IMR-90 (cell line): ENCODE measurements around the gene MUTYH. TPM values are rescaled to one million over a fixed set of nuclear protein-coding genes. Genes with fewer than 3 reads are reported as not detected.

Experiments
- ATAC-seq: fragments of 200-7000 bp; cut with Tn5 transposase; 2 replicates; pipeline ENCODE4 v1.9.1; 2020; ENCODE audit warnings: low read depth, mild to moderate bottlenecking, moderate library complexity
- BruUV-seq: library from RNA; stranded (reverse); fragments of 400-500 nt; replicated peaks from 2 replicates; lab custom pipeline; 2021; lab: Mats Ljungman, UMichigan
- CTCF ChIA-PET: fragments of 300-600 bp; formaldehyde crosslinking; extraction: SDS; loops from one replicate; lab custom pipeline; 2021; ENCODE audit warnings: antibody characterized with exemption; lab: Yijun Ruan, JAX
- POLR2A ChIA-PET: fragments of 300-600 bp; sonication (Branson Sonifier 250); formaldehyde crosslinking; loops from one replicate; lab custom pipeline; 2022; ENCODE audit warnings: antibody characterized with exemption; ENCODE audit not compliant: unreplicated experiment; lab: Charles Lee
- DNase-seq: peaks from one replicate; pipeline ENCODE4 v3.0.0; 2013
- H2AFZ ChIP-seq: replicated peaks from 2 replicates; pipeline ENCODE3; 2013; ENCODE audit warnings: low read length, mild to moderate bottlenecking; ENCODE audit not compliant: poor library complexity
- H2AK5ac ChIP-seq: 2 replicates; pipeline ENCODE4 v1.6.1; 2013; ENCODE audit warnings: low read depth, low read length, inconsistent platforms
- H2AK9ac ChIP-seq: replicated peaks from 2 replicates; pipeline ENCODE3; 2013; ENCODE audit warnings: mild to moderate bottlenecking, low read depth, low read length, moderate library complexity; ENCODE audit not compliant: poor library complexity
- H2BK120ac ChIP-seq: 2 replicates; pipeline ENCODE4 v1.6.1; 2013; ENCODE audit warnings: low read depth, low read length, inconsistent platforms
- H2BK15ac ChIP-seq: 3 replicates; pipeline ENCODE4 v1.6.1; 2013; ENCODE audit warnings: low read depth, low read length, inconsistent platforms
- H2BK20ac ChIP-seq: 2 replicates; pipeline ENCODE4 v1.6.1; 2013; ENCODE audit warnings: low read depth, mild to moderate bottlenecking, inconsistent platforms, low read length, moderate library complexity
- H2BK5ac ChIP-seq: 2 replicates; pipeline ENCODE4 v1.6.1; 2013; ENCODE audit warnings: mild to moderate bottlenecking, low read depth, low read length, inconsistent platforms; ENCODE audit not compliant: poor library complexity, severe bottlenecking
- H3K14ac ChIP-seq: replicated peaks from 2 replicates; pipeline ENCODE4 v1.6.1; 2013; ENCODE audit warnings: low read depth, low read length, inconsistent platforms
- H3K18ac ChIP-seq: 2 replicates; pipeline ENCODE4 v1.6.1; 2013; ENCODE audit warnings: low read depth, low read length, control low read depth
- H3K23ac ChIP-seq: 2 replicates; pipeline ENCODE4 v1.6.1; 2013; ENCODE audit warnings: low read depth, low read length, inconsistent platforms
- H3K27ac ChIP-seq: 2 replicates; pipeline ENCODE4 v1.5.1; 2013; ENCODE audit warnings: mild to moderate bottlenecking, control low read depth, low read length; ENCODE audit not compliant: insufficient read depth
- H3K27me3 ChIP-seq: 2 replicates; pipeline ENCODE4 v1.6.1; 2013; ENCODE audit warnings: low read length; ENCODE audit not compliant: control insufficient read depth, insufficient read depth
- H3K36me3 ChIP-seq: 2 replicates; pipeline ENCODE4 v1.6.1; 2013; ENCODE audit warnings: low read length, mixed read lengths; ENCODE audit not compliant: control insufficient read depth, insufficient read depth
- H3K4ac ChIP-seq: 2 replicates; pipeline ENCODE4 v1.6.1; 2013; ENCODE audit warnings: low read depth, low read length, inconsistent platforms
- H3K4me1 ChIP-seq: 2 replicates; pipeline ENCODE4 v1.6.1; 2013; ENCODE audit warnings: low read length, mixed read lengths; ENCODE audit not compliant: control insufficient read depth, insufficient read depth
- H3K4me2 ChIP-seq: 2 replicates; pipeline ENCODE4 v1.6.1; 2013; ENCODE audit warnings: low read depth, mild to moderate bottlenecking, control low read depth, low read length, moderate library complexity
- H3K4me3 ChIP-seq: 2 replicates; pipeline ENCODE4 v1.5.1; 2013; ENCODE audit warnings: low read depth, mild to moderate bottlenecking, control low read depth, low read length, moderate library complexity; ENCODE audit not compliant: insufficient read depth
- H3K56ac ChIP-seq: 2 replicates; pipeline ENCODE4 v1.6.1; 2013; ENCODE audit warnings: low read length, inconsistent platforms; ENCODE audit not compliant: insufficient read depth; ENCODE audit errors: extremely low read depth
- H3K79me1 ChIP-seq, 2 experiments: 2 replicates each; pipeline ENCODE4 v1.6.1; 2013; ENCODE audit warnings: low read length in 2 of 2, inconsistent platforms in 1 of 2, low read depth in 1 of 2
- H3K9ac ChIP-seq: 2 replicates; pipeline ENCODE4 v1.6.1; 2013; ENCODE audit warnings: low read depth, low read length, control low read depth
- H3K9me1 ChIP-seq: 2 replicates; pipeline ENCODE4 v1.6.1; 2013; ENCODE audit warnings: low read length, inconsistent platforms; ENCODE audit not compliant: insufficient read depth
- H3K9me3 ChIP-seq: 2 replicates; pipeline ENCODE4 v1.6.1; 2013; ENCODE audit warnings: low read length; ENCODE audit not compliant: control insufficient read depth, insufficient read depth
- H4K20me1 ChIP-seq: 2 replicates; pipeline ENCODE4 v1.6.1; 2013; ENCODE audit warnings: low read length, inconsistent platforms; ENCODE audit not compliant: insufficient read depth
- H4K5ac ChIP-seq: 2 replicates; pipeline ENCODE4 v1.6.1; 2013; ENCODE audit warnings: mild to moderate bottlenecking, low read depth, low read length, control low read depth
- H4K8ac ChIP-seq, 2 experiments: 2 replicates each; pipeline ENCODE4 v1.6.1; 2013; ENCODE audit warnings: low read depth in 2 of 2, low read length in 2 of 2, control low read depth in 1 of 2, inconsistent platforms in 1 of 2
- H4K91ac ChIP-seq: 2 replicates; pipeline ENCODE4 v1.6.1; 2013; ENCODE audit warnings: low read depth, low read length, inconsistent platforms; ENCODE audit not compliant: insufficient read depth
- BHLHE40 ChIP-seq: fragments of 150-350 bp; IDR thresholded peaks from 2 replicates; pipeline ENCODE4 v1.6.1; 2016; ENCODE audit warnings: mild to moderate bottlenecking, low read depth, low read length
- CEBPB ChIP-seq: IDR thresholded peaks from 2 replicates; pipeline ENCODE4 v1.6.1; 2012; ENCODE audit warnings: low read depth, low read length, improper control_type of control experiment
- CHD1 ChIP-seq: IDR thresholded peaks from 2 replicates; pipeline ENCODE4 v1.6.1; 2012; ENCODE audit warnings: low read depth, low read length, improper control_type of control experiment
- FOS ChIP-seq: fragments of 150-350 bp; IDR thresholded peaks from 2 replicates; pipeline ENCODE4 v1.6.1; 2016; ENCODE audit warnings: low read depth, low read length
- MAFK ChIP-seq: IDR thresholded peaks from 2 replicates; pipeline ENCODE4 v1.6.1; 2012; ENCODE audit warnings: low read depth, low read length, improper control_type of control experiment
- MAZ ChIP-seq: IDR thresholded peaks from 2 replicates; pipeline ENCODE4 v1.6.1; 2012; ENCODE audit warnings: low read depth, mild to moderate bottlenecking, low read length, improper control_type of control experiment, moderate library complexity, borderline replicate concordance
- RAD21 ChIP-seq: IDR thresholded peaks from 2 replicates; pipeline ENCODE4 v1.6.1; 2012; ENCODE audit warnings: low read length, improper control_type of control experiment
- RCOR1 ChIP-seq: IDR thresholded peaks from 2 replicates; pipeline ENCODE4 v1.6.1; 2012; ENCODE audit warnings: mild to moderate bottlenecking, low read length, improper control_type of control experiment; ENCODE audit not compliant: insufficient replicate concordance
- RFX5 ChIP-seq: IDR thresholded peaks from 2 replicates; pipeline ENCODE4 v1.8.0; 2012; ENCODE audit warnings: low read depth, mild to moderate bottlenecking, low read length, moderate library complexity
- WGBS, 2 experiments: methylation state at CpG; one replicate each; pipeline versions ENCODE4 v1.1.5 to v1.1.7; 2013; ENCODE audit warnings: missing lambda C conversion rate in 2 of 2; ENCODE audit not compliant: insufficient read length in 1 of 2; ENCODE audit errors: extremely low coverage in 2 of 2; 5-methylcytosine and 5-hydroxymethylcytosine counted together
- dilution Hi-C: fragments of 300-500 bp; cut with HindIII; formaldehyde crosslinking; loops from one replicate; pipeline ENCODE4 v1.14.3; 2018; ENCODE audit warnings: low sequenced_read_pairs; ENCODE audit not compliant: unreplicated experiment
- in situ Hi-C: fragments of 300-500 bp; cut with MboI; formaldehyde crosslinking; loops from 3 replicates; pipeline ENCODE4 v1.14.3; 2019; ENCODE audit warnings: low sequenced_read_pairs, inconsistent platforms, mixed read lengths
- intact Hi-C: fragments of 100-400 bp; cut with micrococcal nuclease; formaldehyde crosslinking; loops from 2 replicates; pipeline ENCODE4 v1.10.0; 2022
- polyA plus RNA-seq, 3 experiments: library from polyadenylated mRNA; depleted of rRNA; stranded (reverse); fragments of >200 nt; gene quantifications; 2 replicates each; pipeline ENCODE4 v1.2.3, GENCODE V29; 2012; ENCODE audit warnings: low replicate concordance in 1 of 3
- total RNA-seq: library from RNA; depleted of rRNA; stranded (reverse); fragments of >200 nt; gene quantifications from 2 replicates; pipeline ENCODE4 v1.2.3, GENCODE V29; 2012
- TF ChIP-seq, protein P1 (sequence below): fragments of 150-350 bp; IDR thresholded peaks from 2 replicates; pipeline ENCODE4 v1.6.1; 2017; ENCODE audit warnings: mild to moderate bottlenecking, antibody characterized with exemption, low read length, low read depth
- TF ChIP-seq, protein P2 (sequence below): fragments of 150-350 bp; IDR thresholded peaks from 2 replicates; pipeline ENCODE4 v1.6.1; 2016; ENCODE audit warnings: low read depth, mild to moderate bottlenecking, low read length, moderate library complexity, borderline replicate concordance
- TF ChIP-seq, protein P3 (sequence below): conservative IDR thresholded peaks from 2 replicates; pipeline ENCODE4 v1.5.1; 2012; ENCODE audit warnings: mild to moderate bottlenecking, low read depth, low read length, improper control_type of control experiment

MUTYH gene
- total and polyA plus RNA-seq, 2 of the 4 experiments (the other 2 are of a cell fraction) = 9.1 to 14.6 TPM

DNA sequence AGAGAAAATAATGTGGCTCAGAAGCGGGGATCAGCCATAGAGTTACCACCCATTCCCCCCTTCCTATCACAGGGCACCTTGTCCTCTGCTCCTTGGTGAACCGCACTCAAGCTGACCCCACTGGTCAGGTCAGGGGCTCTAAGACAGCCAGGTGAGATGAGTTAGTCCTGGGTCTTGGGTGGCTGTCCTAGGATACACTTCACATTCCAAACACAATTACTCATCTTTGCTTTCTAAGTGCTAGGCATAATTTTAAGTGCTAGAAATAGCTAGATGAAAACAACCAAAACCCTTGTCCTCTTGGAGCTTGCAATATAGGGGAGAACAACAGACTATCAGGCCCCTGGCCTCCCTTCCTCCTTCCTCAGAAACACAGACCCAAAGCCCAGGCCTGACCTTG lies 7.8 kb upstream of the MUTYH start (continued):
- TF ChIP-seq, protein P1, sequence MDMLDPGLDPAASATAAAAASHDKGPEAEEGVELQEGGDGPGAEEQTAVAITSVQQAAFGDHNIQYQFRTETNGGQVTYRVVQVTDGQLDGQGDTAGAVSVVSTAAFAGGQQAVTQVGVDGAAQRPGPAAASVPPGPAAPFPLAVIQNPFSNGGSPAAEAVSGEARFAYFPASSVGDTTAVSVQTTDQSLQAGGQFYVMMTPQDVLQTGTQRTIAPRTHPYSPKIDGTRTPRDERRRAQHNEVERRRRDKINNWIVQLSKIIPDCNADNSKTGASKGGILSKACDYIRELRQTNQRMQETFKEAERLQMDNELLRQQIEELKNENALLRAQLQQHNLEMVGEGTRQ = no peak
- no peak for TF ChIP-seq RFX5
- no peak for TF ChIP-seq RAD21
- no peak for TF ChIP-seq CEBPB
- TF ChIP-seq FOS = no peak

DNA sequence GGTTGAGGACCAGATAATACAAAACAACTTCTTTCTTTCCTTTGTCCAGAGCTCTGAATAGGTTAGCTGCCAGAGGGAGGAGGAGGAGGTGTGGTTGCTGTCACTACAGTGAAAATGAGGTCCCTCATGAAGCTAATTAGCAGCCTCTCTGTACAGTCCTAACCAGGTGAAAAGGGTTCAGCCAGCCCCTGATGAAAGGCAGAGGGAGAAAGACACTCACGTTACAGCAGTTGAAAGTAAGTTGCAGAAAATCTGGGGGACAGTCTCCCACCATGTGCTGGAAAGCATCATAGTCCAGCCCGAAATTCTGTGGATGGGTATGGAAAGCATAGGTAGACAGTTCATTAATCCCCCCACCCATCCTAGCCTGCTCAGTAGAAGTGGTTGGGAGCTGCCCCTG lies 6.2 kb upstream of the MUTYH start:
- TF ChIP-seq MAFK = no peak
- TF ChIP-seq CHD1 = no peak
- TF ChIP-seq, protein P1 = no peak
- no peak for TF ChIP-seq MAZ
- TF ChIP-seq BHLHE40 = no peak
- no peak for TF ChIP-seq CEBPB
- TF ChIP-seq RCOR1 = no peak
- TF ChIP-seq, protein P2, sequence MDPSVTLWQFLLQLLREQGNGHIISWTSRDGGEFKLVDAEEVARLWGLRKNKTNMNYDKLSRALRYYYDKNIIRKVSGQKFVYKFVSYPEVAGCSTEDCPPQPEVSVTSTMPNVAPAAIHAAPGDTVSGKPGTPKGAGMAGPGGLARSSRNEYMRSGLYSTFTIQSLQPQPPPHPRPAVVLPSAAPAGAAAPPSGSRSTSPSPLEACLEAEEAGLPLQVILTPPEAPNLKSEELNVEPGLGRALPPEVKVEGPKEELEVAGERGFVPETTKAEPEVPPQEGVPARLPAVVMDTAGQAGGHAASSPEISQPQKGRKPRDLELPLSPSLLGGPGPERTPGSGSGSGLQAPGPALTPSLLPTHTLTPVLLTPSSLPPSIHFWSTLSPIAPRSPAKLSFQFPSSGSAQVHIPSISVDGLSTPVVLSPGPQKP = no peak
- no peak for TF ChIP-seq RAD21
- TF ChIP-seq, protein P3, sequence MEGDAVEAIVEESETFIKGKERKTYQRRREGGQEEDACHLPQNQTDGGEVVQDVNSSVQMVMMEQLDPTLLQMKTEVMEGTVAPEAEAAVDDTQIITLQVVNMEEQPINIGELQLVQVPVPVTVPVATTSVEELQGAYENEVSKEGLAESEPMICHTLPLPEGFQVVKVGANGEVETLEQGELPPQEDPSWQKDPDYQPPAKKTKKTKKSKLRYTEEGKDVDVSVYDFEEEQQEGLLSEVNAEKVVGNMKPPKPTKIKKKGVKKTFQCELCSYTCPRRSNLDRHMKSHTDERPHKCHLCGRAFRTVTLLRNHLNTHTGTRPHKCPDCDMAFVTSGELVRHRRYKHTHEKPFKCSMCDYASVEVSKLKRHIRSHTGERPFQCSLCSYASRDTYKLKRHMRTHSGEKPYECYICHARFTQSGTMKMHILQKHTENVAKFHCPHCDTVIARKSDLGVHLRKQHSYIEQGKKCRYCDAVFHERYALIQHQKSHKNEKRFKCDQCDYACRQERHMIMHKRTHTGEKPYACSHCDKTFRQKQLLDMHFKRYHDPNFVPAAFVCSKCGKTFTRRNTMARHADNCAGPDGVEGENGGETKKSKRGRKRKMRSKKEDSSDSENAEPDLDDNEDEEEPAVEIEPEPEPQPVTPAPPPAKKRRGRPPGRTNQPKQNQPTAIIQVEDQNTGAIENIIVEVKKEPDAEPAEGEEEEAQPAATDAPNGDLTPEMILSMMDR = no peak
- no peak for TF ChIP-seq RFX5
- Histone ChIP-seq H4K91ac (no peak overlapping the region), H3K27me3 (no peaks in the 10 kb centered on the region), H3K4ac (no peak overlapping the region), H2AK5ac (peak overlapping the region; percentile 3; the same call in 1 of the 2 replicates), H4K20me1 (no peaks in the 10 kb centered on the region), H2BK120ac (no peak overlapping the region), H3K4me1 (peaks cover 14% of the 10 kb centered on the region), H4K5ac (no peak overlapping the region), H3K4me2 (no peak overlapping the region), H2AFZ (no peak overlapping the region), H3K36me3 (peaks cover 32% of the 10 kb centered on the region), H2BK5ac (no peak overlapping the region), H3K79me1 (peaks cover 5 to 21% of the 10 kb centered on the region in 2 experiments; a peak in 3 of 4 replicates), H3K9me3 (no peaks in the 10 kb centered on the region), H3K56ac (no peak overlapping the region), H2BK15ac (no peak overlapping the region), H3K9me1 (peaks cover 15% of the 10 kb centered on the region), H3K18ac (no peak overlapping the region), H3K14ac (no peak overlapping the region), H4K8ac (no peak overlapping the region), H2AK9ac (no peak overlapping the region), H3K27ac (no peak overlapping the region), H3K23ac (no peak overlapping the region), H3K4me3 (no peak overlapping the region), H3K9ac (no peak overlapping the region), H2BK20ac (no peak overlapping the region)
- DNase-seq (no peak), ATAC-seq (no peak)
- intact Hi-C loops = no loop called here
- dilution Hi-C loops = no loop called here
- ChIA-PET POLR2A (no interaction called here), CTCF (no interaction called here)
- BruUV-seq = no TSS peak
- 100% methylated on average over 1 of the region's 2 CpGs; no CpG with 5 or more reads in 1 of the 2 experiments for WGBS, 2 experiments
- in situ Hi-C loops = loop anchor here (5.0 kb wide), 1 partner anchor 146 kb away; the partner anchor contains the start of gene TESK2
